ENCODE measurements around the gene GYPC.

Gene GYPC

DNA sequence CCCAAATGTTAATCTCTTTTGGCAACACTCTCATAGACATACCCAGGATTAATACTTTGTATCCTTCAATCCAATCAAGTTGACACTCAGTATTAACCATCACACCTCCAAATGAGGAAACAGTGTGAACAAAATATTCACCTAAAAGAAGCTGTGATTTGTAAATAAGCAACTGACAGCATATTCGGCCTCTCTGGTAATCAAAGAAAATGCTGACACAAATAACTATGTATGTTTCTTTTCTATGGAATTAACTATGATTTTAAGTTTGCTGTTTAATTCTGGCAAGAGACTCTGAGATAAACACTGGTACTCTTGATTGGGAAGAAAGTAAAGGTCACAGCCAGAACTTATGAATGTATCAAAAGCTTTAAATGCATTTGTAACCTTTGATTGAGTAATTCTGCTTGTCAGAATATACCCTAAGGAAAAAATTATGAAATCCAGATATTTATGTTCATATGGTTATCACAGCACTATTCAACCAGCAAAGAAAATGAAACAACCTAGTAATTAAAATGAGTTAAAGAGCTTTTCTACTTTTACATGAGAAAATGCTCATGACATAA is 3.6 kb upstream of the GYPC start:
- DNase-seq, result no peak

DNA sequence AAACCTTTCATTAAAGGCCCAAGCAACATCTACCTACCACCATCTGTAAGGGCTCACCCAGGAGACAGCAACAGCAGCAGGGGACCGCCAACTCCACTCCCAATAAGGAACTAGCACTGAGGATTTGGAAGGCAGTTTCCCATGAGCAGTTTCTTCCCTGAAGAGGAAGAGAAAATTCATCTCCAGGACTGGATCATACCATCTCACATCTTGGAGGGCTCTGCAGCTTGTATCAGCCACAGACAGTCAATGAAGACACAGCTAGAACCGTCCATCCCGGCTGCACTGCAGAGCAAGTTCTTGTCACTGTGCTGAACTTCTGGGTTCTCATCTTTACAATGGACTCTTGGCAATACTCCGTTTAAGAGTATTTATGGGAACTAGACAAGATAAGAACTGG is 2.8 kb upstream of the GYPC start:
- no peak for DNase-seq

DNA sequence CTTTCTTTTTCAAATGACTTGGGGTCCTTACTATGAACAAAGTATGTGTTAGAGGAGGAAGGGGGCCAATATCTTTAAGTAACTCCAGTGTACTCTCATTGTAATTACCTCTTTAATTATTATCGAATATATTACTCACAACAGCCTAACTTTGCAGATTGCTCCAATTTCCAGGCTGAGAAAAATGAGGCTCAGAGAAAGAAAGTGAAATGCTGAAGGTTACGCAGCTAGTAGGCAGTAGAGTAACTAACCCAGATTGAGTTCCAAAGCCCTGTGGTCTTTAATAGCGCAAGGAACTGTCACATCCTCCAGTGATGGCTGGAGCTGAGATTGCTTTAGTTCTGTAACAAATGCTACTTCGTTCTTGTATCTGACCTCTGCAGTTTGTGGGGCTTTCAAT is 2.2 kb upstream of the GYPC start:
- no peak for DNase-seq

DNA sequence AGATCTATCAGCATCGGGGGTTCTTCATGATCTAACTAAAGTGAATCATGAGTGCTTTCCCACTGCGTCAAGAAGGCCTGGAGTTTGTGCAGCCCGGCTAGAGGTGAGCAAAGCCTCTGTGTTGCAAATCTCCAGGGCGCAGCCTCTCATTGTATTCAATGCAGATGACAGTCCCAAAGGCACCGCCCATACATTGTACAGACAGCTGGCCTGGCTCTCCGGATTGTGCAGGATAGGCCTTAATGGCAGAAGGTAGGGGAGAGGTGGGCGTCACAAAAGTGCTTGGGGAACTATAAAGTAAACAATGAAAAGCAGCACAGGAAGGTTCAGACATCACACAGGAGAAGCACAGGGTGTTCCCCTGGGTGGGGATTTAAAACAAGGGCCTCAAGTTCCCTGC is 907 bp upstream of the GYPC start:
- no peak for DNase-seq

DNA sequence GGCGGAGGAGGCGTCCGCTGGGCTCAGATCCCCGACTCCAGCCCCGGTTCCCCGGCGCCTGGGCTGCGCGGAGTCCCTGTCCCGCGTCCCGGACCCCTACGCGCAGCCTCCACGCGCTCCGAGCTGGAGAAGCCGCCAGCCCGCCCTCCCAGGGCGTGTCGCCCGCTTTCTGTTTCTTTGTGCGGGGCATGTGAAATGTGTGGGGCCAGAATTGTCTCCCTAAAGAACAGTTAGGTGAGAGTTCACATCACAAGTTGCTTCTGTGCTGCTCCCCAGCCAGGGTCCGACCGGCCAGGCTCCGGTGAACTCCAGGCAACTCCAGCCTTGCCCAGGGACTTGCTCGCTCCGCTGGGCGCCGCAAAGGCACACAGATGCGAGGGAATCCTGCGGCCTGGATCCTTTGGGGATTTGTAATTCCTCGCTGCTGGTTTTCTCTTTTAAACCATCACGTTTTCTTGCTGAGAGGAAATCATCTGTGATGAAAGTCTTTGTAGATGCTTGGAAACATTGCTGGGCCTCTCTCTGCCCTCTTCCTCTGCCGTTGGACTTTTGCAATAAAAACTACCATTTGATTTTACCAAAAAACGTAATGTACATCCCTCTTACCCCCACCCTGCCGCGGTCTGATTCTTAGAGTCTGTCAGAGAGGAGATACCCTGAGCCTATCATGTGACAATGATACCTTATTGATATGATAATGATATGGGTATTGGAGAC is 631 bp downstream of the GYPC start:
- no peak for DNase-seq

DNA sequence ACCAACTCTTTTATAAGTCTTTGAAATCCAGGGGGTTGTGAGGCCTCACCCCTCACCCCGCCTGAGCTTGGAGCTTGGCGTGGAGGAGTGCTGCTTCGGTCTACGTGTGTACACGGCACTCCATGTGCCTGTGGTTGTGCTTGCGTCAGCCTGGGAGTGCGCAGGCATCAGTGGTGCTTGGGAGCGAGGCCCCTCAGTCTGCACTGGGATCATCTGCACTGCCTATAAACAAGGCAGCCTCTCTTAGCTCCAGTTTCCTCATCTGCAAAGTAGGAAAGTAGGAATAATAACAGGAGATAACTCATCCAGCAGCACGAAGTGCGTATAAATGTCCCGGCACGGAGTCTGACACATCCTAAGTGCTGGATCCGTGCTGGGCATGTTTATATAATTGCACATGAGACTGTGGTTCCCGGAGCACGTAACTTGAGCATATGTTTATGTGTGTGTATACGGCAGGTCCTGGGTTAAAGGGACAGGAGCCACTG is 1.2 kb downstream of the GYPC start:
- no peak for DNase-seq

DNA sequence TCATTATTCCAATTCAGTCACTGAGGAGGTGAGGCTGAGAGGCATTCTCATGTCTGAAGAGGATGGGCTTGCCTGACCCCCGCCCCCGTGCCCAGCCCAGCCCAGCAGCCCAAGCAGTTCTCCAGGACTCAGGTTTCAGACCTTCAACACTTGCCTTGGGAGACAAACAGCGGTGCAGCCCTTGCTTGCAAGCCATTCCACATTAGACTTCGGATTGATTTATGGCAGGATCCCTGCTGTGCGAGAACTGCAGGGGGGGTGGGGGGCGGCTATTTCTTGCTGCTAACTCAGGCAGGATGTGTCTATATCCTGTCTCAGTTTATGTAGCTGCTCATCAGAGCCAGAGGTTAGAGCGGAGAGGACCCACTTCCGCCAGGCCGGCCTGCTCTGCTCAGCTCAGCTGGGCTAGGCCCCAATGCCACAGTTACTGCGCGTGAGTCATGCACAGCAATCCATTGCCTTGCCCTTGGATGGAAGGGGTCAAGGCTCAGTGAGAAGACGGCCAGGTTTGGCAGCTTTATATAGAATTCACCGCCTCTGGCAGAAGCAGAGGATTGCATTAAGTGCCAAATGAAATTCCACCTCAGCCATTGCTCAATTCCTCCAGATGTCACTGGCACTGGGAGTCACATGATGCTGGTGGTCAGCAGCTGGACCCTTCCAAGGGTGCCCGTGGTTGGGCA is 1.8 kb downstream of the GYPC start:
- DNase-seq, result no peak

DNA sequence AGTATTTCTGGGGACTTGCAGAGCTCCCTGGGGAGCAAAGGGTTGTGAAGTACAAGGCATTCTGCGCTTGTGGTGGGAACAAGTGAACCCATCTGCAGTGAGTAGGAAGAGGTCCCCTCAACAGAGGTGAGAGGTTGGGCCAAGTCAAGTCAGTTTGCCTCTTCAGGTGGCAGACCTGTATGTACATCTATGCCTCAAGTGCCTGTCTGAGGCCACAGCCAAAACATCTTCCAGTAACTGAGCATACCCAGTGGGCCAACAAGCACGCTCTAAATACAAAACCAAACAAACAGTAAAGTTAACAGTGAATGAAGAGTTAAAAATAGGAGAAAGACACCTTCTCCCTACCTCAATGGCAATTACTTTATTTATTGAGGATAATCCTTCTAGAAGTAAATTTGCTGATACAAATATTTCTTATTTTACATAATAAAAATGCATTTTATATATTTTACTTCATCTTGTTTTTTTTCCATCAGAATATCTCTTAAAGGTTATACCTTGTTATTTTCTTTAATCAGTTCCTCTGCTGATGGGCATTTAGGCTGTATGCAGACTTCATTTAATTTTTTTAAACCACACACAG is 2.5 kb downstream of the GYPC start:
- DNase-seq, result no peak

DNA sequence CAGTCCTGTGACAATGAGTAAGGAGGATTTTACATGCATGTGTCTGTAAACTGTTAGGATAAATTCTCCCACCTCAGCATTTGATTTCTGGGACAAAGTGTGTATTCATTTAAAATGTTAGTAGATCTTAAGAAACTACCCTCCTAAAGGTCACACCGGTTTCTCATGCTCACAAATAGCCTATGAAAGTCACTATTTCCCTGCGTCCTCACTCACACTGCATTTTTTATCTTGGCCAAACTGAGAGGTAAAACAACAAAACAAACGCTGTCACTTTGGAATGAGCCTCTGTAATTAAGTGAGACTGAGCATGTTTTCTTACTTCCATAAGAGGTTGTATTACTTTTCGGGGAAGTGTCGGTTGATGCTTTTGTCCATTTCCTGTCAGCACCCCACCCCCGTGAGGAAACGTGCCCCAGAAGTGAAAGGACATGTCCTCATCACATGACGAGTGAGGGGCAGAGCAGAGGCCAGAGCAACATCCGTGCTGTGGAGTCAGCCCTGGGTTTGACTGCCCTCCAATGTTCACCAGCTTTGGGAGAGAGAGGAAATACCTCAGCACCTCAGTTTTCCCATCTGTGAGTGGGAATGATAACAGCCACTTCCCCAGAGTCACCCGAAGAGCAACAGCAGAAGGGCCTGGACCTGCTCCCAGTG is 3.1 kb downstream of the GYPC start:
- no peak for DNase-seq

DNA sequence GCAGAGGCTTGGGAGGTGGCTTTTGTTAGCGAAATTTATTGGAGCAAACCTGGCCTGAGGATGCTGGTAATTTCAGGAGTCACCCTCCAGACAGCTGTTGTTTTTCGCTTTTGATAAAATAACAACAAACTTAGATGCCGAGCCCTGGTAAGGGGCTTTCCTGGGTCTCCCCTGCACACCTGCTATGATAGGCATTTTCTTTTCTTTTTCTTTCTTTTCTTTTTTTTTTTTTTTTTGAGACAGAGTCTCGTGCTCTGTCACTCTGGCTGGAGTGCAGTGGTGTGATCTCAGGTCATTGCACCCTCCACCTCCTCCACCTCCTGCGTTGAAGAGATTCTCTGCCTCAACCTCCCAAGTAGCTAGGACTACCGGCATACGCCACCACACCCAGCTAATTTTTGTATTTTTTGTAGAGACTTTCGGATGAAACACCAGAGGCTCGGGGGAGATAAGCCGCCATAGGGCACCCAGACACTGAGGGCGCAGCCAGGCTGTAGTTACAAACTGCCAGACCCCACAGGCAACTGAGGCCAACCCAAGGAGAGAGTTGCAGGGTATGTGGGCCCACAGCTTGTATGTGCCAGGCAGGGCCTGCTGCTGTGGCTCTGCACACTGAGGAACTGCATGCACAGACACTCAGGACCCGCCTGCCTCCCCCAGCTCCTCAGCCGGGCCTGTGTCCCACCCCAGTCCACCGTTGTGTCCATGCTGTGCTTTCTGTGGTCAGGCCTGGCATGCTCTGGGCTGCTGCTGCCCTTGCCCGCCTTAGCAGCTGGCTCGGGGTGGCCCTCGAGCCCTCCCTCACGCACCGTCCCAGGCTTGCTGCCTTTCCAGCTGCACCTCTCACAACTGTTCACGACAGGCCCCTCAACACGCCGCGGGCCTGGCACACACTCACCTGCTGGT is 3.9 kb downstream of the GYPC start:
- DNase-seq, result no peak

DNA sequence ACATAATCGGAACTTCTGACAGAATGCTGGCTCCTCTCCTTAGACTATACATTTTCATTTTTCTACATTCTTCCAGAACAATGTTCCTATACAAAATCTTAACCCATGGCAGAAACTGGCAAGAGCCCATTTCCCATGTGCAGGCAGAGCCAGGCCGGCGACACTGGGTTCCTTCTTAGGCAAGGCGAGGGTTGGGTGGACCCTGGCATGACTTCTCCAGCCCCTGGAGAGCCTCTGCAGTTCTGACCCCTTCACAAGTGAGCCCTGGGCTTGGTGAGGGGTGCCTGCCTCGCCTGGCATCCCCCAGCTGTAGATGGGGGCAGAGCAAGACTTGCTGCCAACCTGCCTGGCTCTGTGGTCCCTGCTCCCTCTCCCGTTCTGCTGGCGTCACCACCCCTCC is 5.0 kb downstream of the GYPC start:
- DNase-seq, result no peak

DNA sequence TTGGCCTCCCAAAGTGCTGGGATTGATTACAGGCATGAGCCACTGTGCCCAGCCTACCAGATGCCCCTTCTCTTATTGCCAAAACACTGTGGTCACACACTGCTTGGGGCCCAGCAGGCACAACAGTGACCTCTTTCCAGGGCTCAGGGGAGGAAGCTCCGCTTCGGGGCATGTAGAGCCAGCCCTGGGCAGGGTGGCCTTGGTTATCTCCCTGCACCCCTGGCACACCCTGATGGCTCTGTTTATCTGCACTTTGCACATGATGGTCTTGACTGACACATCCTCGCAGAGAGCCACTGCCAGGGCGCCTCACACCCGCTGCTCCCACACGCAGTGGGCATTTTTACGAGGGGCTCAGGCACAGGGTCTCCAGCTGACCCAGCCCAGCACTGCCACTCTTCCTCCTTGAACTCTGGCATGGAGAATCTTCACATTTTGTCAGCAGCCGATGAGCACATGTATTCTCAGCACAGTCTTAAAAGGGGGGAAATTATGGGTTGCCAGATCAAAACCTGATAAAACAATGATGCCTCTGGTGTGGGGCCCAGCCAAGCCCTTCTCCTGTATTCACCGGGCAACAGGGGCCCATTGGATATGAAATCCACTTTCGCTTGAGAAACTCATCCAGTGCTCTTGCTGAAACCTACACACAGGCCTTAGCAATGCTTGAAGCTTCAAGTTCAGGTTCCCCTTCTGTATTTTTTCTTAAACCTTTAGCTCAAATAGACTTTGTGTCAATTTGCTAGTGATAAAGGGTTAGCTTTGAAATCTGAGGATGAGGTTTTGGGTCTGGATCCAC is 5.9 kb downstream of the GYPC start:
- no peak for DNase-seq

DNA sequence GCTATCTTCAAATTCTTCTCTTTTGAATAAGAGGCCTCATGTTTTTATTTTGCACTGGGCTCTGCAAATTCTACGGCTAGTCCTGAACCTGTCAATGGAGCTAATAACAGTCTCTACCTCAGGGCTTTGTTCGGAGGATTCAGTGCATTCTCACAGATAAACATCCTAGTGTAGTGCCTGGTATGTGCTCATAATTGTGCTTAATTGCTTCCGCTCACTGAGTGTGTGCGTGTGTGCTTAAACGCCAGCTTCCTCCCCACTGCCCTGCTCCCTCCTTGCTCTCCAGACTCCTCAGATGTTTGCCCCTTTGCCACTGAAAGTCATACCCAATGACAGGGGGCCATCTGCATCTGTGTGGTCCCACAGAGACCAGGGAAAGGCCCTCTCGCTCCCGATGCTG is 6.7 kb downstream of the GYPC start:
- DNase-seq, result no peak

DNA sequence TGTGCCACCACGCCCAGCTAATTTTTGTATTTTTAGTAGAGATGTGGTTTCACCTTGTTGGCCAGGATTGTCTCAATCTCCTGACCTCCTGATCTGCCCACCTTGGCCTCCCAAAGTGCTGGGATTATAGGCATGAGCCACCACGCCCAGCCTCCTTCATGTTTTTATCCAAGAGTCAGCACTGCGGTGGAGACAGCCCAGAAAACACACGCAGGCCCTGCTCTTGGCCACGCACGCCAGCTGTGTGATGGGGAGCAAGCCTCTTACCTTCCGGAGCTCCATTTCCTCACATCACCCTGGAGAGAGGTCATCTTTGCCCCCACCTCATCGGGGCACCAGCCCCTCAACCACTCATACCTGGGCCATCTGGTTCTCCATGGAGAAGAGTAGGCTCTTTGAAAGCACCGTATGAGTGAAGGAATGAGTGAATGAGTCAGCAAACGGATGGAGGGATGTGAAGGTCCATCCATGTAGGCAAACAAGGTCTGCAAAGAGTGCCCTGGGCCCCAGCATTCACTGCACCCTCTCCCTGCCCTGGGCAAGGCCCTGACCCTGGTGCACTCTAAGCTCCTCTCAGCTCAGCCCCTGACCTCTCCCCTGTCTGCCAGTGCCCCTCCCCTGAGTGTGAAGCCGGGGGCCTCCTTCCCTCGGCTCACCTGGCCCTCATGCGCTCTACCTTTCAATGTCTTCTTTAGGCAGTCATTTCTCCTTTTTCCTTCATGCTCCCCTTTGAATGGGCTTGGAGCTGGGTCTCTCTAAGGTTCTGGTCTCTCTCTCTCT is 7.4 kb downstream of the GYPC start:
- no peak for DNase-seq

DNA sequence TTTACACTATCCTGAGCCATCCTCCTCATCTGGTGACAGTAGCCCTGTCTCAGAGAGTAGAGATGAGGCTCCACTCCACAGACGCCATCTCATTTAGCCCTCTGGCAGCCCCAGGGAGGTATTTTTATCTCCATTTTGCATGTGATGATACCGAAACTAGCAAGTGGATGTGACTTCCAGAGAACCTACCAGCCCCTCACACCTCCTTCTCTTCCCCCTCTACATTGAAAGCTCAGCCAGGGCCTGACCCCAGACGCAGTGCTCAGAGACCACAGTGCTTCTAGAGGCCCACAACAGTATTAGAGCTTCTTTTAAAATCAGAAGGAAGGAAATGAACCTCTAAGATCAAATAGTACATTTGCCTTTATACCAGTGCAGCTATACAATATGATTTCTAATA is 8.3 kb downstream of the GYPC start:
- no peak for DNase-seq

DNA sequence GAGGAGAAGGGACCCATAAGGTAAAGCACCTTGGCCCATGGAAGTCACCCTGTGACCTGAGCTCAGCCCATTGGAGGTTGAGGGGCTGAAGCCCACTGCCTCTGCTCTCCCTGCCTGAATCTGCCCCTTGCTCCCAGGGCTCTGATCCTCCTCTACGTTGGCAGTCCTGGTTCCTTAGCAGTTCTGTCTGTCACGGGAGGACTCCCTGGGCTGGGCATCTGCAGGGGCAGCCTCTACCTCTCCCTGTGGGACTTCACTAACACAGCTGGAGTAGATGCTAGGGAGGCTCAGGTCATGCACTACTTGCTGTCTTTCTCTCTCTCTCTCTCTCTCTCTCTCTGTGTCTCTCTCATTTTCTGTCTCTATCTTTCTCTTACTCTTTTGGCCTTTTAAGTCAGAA is 8.7 kb downstream of the GYPC start:
- DNase-seq, result no peak

DNA sequence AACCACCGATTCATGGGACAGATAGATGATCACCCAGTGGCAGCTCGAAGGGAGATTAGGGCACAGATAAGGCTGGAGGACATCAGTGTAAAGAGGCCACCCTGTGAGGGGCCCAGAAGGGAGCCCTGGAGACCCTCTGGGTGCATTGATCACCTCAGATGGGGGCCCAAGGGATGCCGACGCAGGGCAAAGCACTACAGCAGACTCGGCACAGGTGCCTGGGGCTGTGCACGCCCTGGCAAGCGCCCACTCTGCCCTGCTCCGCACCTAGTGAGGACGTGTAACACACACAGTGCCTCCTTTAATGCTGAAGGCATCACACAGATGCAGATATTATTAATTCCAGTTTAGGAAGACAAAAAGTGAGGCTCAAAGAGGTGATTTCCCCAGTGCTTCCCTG is 9.5 kb downstream of the GYPC start:
- no peak for DNase-seq

DNA sequence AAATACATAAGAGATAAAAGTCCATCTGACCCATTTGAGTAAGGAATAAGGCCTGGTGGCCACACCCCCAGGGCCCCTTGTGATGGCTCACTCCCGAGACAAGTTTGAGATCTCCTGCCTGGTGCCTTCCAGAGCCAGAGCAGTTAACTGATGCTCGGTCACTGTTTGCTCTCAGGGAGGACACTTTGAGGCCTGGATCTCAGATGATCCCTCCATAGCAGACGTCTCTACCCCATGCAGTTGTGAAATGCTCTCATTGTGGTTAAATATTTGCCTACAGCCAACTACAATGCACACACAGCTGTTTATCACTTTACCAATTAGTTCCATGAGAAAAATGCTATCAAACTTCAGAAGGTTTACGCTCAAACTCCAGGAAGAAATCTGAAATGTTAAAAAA is 12.3 kb downstream of the GYPC start:
- DNase-seq, result no peak

DNA sequence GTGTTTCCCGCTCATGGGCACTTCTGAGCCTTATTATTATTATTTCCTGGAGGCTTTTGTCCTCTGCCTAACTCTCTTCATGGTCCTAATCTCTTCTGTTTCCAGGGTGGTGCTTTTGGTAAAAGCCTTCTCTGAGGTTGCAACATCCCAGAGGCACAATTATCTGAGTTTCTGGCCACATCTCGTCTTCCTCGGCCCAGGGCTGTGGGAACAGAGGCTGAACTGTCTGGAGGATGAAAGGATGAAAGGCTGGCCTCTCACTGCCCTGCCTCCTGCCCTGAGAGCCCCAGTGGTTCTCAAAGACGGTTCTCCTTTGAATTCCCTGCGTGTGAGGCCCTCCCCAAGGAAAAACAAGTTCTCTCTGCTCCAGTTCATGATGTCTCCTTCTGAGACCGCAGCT is 13.8 kb downstream of the GYPC start:
- DNase-seq, result no peak

DNA sequence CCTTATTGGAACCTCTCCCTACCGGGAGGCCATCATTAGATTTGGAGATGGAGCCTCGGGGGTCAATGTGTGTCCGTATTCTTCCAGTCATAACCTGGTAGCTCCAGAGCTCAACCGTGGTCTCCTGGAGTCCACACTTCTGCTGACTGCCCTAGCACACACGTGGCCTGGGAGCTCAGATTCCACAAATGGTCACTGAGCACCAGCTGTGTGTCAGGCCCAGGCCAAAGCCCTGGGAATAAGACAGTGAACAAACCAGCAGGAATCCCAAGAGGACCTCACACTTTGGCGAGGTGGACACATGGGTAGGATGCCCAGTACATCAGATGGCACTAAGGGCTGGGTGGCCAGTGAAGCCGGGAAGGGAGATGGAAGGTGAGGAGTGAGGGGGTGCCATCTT is 15.5 kb downstream of the GYPC start:
- DNase-seq, result no peak

Data from cerebellar nuclear complex (tissue), 1 donor.